OCI-LY7 (cell line): Measurements from ENCODE around the gene AP1M1. TPM values are rescaled to one million over a fixed set of nuclear protein-coding genes. Genes with fewer than 3 reads are reported as not detected.

Source experiments
- BruUV-seq: library from RNA; stranded (reverse); fragments of 400-500 nt; replicated peaks from 2 replicates; lab custom pipeline; 2021; lab: Mats Ljungman, UMichigan
- CTCF ChIA-PET: fragments of 300-600 bp; sonication (Branson Sonifier 250); formaldehyde crosslinking; loops from one replicate; lab custom pipeline; 2022; ENCODE audit warnings: antibody characterized with exemption; ENCODE audit not compliant: unreplicated experiment; lab: Charles Lee
- POLR2A ChIA-PET: fragments of 300-600 bp; sonication (Branson Sonifier 250); formaldehyde crosslinking; loops from one replicate; lab custom pipeline; 2022; ENCODE audit warnings: antibody characterized with exemption; lab: Charles Lee
- DNase-seq: peaks from one replicate; pipeline ENCODE4 v3.0.0-alpha.2; 2015; ENCODE audit warnings: low spot score
- H2AFZ ChIP-seq: fragments of 200-600 bp; sonication (generic), shearing (Covaris generic); 2 replicates; pipeline ENCODE4 v1.6.1; 2014; ENCODE audit warnings: mild to moderate bottlenecking, antibody characterized with exemption, low read length, moderate library complexity
- H3K27ac ChIP-seq: fragments of 200-600 bp; sonication (generic); 2 replicates; pipeline ENCODE4 v1.5.1; 2014; ENCODE audit warnings: mixed run types, low read depth, mild to moderate bottlenecking, moderate library complexity, low read length, inconsistent platforms; ENCODE audit not compliant: poor library complexity, severe bottlenecking
- H3K36me3 ChIP-seq: fragments of 200-600 bp; sonication (generic); 2 replicates; pipeline ENCODE4 v1.6.1; 2014; ENCODE audit warnings: mild to moderate bottlenecking, antibody characterized with exemption, low read length, moderate library complexity, mixed read lengths; ENCODE audit not compliant: insufficient read depth
- H3K4me1 ChIP-seq: fragments of 200-600 bp; sonication (generic); 2 replicates; pipeline ENCODE4 v1.5.1; 2014; ENCODE audit warnings: mild to moderate bottlenecking, low read length; ENCODE audit not compliant: insufficient read depth, poor library complexity, severe bottlenecking
- H3K4me2 ChIP-seq: fragments of 200-600 bp; sonication (generic); 2 replicates; pipeline ENCODE4 v1.6.1; 2014; ENCODE audit warnings: mild to moderate bottlenecking, low read length
- H3K4me3 ChIP-seq: fragments of 200-600 bp; sonication (generic); 2 replicates; pipeline ENCODE4 v1.5.1; 2014; ENCODE audit warnings: mild to moderate bottlenecking, low read depth, low read length; ENCODE audit not compliant: poor library complexity, severe bottlenecking
- H3K79me2 ChIP-seq: fragments of 200-600 bp; sonication (generic); 2 replicates; pipeline ENCODE4 v1.6.1; 2016; ENCODE audit warnings: low read depth, mild to moderate bottlenecking, low read length, moderate library complexity, mixed read lengths; ENCODE audit not compliant: insufficient read depth
- H3K9me2 ChIP-seq: fragments of 200-600 bp; sonication (generic); 2 replicates; pipeline ENCODE4 v1.6.1; 2016; ENCODE audit warnings: mild to moderate bottlenecking, low read length, mixed read lengths; ENCODE audit not compliant: insufficient read depth
- H3K9me3 ChIP-seq: fragments of 200-600 bp; sonication (generic); 2 replicates; pipeline ENCODE4 v1.6.1; 2014; ENCODE audit warnings: mild to moderate bottlenecking, mixed run types, low read length, mixed read lengths
- H4K20me1 ChIP-seq: fragments of 200-600 bp; sonication (generic); 2 replicates; pipeline ENCODE4 v1.6.1; 2014; ENCODE audit warnings: mild to moderate bottlenecking, antibody characterized with exemption, low read length, moderate library complexity, mixed read lengths; ENCODE audit not compliant: insufficient read depth
- EZH2phosphoT487 ChIP-seq: fragments of 200-600 bp; sonication (generic); IDR thresholded peaks from 2 replicates; pipeline ENCODE4 v1.6.1; 2018; ENCODE audit warnings: low read depth, borderline replicate concordance, mild to moderate bottlenecking, mixed run types, antibody characterized with exemption, low read length, moderate library complexity, mixed read lengths
- intact Hi-C: fragments of 100-400 bp; cut with micrococcal nuclease; formaldehyde crosslinking; loops from one replicate; pipeline ENCODE4 v1.10.0; 2022; ENCODE audit not compliant: unreplicated experiment
- total RNA-seq, 2 experiments: library from RNA; depleted of rRNA in 1 of 2; stranded (reverse); fragments of >200 nt in 1 of 2; shearing (Covaris generic) in 1 of 2; gene quantifications; 2 replicates each; pipeline ENCODE4 v1.2.3, GENCODE V29; 2014 to 2022
- TF ChIP-seq, protein P1 (sequence below): fragments of 200-600 bp; sonication (generic); conservative IDR thresholded peaks from 2 replicates; pipeline ENCODE4 v1.5.1; 2014; ENCODE audit warnings: mild to moderate bottlenecking, antibody characterized with exemption, low read length, moderate library complexity, mixed read lengths

Gene AP1M1
- total RNA-seq, 2 experiments from 2014 or later, result 92.9 to 94.6 TPM

DNA sequence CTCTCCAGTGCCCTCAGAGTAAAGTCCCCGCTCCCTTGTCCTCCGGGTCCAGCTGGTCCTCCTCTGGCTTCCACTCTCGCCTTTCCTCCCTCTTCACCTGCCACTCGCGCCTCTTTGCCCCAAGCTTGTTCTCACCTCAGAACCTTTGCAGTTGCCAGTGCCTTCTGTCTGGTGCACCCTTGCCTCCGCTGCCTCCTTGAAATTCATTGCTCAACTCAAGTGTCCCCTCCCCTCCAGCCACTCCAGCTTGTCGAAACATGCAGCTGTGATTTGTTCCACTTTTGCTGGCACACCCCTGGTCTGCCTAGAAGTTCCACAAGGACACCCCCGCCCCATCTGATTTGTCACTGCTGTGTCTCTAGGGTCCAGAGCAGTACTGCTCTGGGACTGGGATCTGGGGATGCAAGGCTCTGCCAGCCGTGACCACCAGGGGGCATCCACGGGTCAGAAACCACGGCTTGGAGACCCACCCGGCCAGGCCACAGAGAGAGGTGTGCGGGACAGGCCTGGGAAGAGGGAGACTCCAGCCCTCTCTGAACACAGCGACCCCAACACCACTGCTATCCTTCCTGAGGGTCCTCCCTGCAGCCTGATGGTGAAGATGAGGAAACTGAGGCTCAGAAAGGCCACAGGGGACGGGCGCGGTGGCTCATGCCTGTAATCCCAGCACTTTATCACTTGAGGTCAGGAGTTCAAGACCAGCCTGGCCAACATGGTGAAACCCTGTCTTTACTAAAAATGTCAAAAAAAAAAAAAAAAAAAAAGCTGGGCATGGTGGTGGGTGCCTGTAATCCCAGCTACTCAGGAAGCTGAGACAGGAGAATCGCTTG is 49.9 kb downstream of the AP1M1 start:
- Histone ChIP-seq H3K36me3 (no peaks in the 10 kb centered on the region), H4K20me1 (no peaks in the 10 kb centered on the region), H3K4me2 (no peak overlapping the region), H3K9me2 (no peaks in the 10 kb centered on the region), H3K9me3 (no peaks in the 10 kb centered on the region), H2AFZ (no peak overlapping the region), H3K79me2 (no peaks in the 10 kb centered on the region), H3K27ac (no peak overlapping the region), H3K4me1 (peaks cover 9% of the 10 kb centered on the region), H3K4me3 (no peak overlapping the region)
- ChIA-PET POLR2A (interaction anchor here (0.7 kb wide), 1 partner anchor 81 kb away, joined by 3 read pairs; no protein-coding TSS in a partner anchor), CTCF (interaction anchor here (0.7 to 1.4 kb wide), 3 partner anchors 129 to 135 kb away, joined by 3 to 9 read pairs (median 4); no protein-coding TSS in a partner anchor)
- TF ChIP-seq, protein P1, sequence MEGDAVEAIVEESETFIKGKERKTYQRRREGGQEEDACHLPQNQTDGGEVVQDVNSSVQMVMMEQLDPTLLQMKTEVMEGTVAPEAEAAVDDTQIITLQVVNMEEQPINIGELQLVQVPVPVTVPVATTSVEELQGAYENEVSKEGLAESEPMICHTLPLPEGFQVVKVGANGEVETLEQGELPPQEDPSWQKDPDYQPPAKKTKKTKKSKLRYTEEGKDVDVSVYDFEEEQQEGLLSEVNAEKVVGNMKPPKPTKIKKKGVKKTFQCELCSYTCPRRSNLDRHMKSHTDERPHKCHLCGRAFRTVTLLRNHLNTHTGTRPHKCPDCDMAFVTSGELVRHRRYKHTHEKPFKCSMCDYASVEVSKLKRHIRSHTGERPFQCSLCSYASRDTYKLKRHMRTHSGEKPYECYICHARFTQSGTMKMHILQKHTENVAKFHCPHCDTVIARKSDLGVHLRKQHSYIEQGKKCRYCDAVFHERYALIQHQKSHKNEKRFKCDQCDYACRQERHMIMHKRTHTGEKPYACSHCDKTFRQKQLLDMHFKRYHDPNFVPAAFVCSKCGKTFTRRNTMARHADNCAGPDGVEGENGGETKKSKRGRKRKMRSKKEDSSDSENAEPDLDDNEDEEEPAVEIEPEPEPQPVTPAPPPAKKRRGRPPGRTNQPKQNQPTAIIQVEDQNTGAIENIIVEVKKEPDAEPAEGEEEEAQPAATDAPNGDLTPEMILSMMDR, result peak; percentile 95
- TF ChIP-seq EZH2phosphoT487, result no peak
- intact Hi-C loops, result loop anchor here (1.0 kb wide), 3 partner anchors 82 to 170 kb away; no protein-coding TSS in a partner anchor
- no TSS peak for BruUV-seq
- DNase-seq, result peak; percentile 85

DNA sequence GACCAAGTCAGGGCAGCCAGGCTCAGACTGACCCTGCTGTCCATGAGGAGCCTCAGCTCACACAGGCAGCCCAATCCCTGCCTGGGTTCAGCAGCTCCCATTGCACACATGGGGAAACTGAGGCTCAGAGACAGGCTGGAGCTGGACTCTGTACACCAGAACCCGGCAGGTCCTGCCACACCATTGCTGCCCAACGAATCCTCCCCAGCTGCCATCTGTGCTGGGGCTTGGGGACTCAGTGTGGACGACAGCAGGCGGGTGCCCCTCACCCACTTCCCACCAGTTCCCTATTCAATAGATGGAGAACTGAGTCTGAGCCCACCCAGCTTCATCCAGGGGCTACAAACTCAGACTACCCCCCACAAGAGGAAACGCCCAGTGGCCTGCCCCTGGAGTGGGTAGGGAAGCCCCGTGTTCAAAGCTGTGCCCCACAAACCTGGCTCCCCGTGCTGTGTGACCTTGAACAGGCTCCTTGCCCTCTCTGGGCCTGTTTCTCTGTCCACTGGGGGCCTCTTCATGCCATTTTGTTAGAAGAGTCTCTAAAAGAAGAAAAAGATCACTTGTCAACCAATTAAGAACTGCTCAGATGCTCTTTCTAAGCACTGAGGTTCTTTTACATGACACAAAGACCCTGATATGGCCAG is 50.8 kb downstream of the AP1M1 start:
- no TSS peak for BruUV-seq
- Histone ChIP-seq H3K27ac (no peak overlapping the region), H3K4me1 (peaks cover 18% of the 10 kb centered on the region)

More for the DNA sequence above, 50.8 kb downstream of the AP1M1 start:
- Histone ChIP-seq H3K79me2 (no peaks in the 10 kb centered on the region), H3K4me2 (no peak overlapping the region), H3K36me3 (no peaks in the 10 kb centered on the region), H3K9me3 (no peaks in the 10 kb centered on the region), H2AFZ (no peak overlapping the region), H3K9me2 (no peaks in the 10 kb centered on the region), H3K4me3 (no peak overlapping the region), H4K20me1 (no peaks in the 10 kb centered on the region)
- intact Hi-C loops, result no loop called here
- ChIA-PET POLR2A (interaction anchor here (0.7 kb wide), 1 partner anchor 80 kb away, joined by 3 read pairs; no protein-coding TSS in a partner anchor), CTCF (interaction anchor here (0.7 to 1.4 kb wide), 3 partner anchors 128 to 138 kb away, joined by 3 to 9 read pairs (median 4); no protein-coding TSS in a partner anchor)
- DNase-seq, result no peak
- no peak for TF ChIP-seq EZH2phosphoT487
- TF ChIP-seq, protein P1, result no peak
